Choroid plexus epithelial cell (primary cell): ENCODE data around the gene GSAP.

Experiments
- DNase-seq: peaks from one replicate; pipeline ENCODE4 v3.0.0-alpha.2; 2010; ENCODE audit warnings: low read depth
- H3K4me3 ChIP-seq: 2 replicates; pipeline ENCODE4 v1.5.1; 2011; ENCODE audit warnings: low read depth, mild to moderate bottlenecking, control low read depth, low read length, moderate library complexity
- TF ChIP-seq, protein P1 (sequence below): conservative IDR thresholded peaks from 2 replicates; pipeline ENCODE4 v1.5.1; 2011; ENCODE audit warnings: low read depth, mild to moderate bottlenecking, control low read depth, inconsistent platforms, low read length, moderate library complexity

GSAP gene

DNA sequence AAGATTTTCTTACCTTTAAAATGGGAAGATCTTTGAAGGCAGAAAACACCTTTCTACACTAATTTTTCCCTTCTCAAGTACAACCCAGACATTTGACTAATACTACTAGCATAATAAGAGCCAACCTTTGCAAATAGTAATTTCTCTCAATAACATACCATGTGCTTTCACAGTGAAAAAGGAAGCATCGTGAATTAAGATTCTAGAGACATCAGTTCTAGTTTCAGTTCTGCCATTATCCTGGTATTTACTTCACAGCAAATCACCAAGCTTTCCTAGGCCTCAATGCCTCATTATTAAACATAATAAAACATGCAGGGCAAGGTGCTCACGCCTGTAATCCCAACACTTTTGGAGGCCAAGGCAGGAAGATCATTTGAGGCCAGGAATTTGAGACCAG is 24.9 kb downstream of the GSAP start:
- DNase-seq = no peak
- TF ChIP-seq, protein P1, sequence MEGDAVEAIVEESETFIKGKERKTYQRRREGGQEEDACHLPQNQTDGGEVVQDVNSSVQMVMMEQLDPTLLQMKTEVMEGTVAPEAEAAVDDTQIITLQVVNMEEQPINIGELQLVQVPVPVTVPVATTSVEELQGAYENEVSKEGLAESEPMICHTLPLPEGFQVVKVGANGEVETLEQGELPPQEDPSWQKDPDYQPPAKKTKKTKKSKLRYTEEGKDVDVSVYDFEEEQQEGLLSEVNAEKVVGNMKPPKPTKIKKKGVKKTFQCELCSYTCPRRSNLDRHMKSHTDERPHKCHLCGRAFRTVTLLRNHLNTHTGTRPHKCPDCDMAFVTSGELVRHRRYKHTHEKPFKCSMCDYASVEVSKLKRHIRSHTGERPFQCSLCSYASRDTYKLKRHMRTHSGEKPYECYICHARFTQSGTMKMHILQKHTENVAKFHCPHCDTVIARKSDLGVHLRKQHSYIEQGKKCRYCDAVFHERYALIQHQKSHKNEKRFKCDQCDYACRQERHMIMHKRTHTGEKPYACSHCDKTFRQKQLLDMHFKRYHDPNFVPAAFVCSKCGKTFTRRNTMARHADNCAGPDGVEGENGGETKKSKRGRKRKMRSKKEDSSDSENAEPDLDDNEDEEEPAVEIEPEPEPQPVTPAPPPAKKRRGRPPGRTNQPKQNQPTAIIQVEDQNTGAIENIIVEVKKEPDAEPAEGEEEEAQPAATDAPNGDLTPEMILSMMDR = no peak

DNA sequence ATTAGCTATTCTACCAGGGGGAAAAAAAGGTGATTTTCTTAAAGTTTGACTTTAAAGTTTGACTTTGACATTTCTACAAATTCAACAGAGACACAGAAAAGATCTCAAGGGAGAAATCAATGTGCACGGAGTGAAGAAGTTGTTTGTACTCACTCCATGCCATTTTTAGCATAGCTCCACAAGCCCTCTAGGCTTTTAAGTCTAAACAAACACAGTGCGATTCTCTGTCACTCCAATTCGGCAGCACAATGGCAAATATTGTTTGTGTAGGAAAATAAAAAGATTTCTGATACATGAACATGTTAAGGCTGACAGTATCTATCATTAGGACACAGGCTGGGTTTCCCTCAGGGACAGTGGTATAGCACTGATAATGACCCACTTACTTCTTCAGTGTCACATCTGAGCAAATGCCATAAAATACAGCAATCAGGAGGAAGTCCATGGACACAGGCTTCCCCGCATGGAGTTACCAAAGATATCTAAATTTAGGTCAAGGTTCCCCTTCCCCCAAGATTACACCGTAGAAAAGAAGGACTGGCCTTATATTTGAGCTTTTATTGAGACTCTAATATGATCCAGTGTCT is 28.0 kb downstream of the GSAP start:
- TF ChIP-seq, protein P1 = no peak
- no peak for DNase-seq
- no peak overlapping the region for H3K4me3 ChIP-seq

More for the DNA sequence above, 24.9 kb downstream of the GSAP start:
- H3K4me3 ChIP-seq = no peak overlapping the region

DNA sequence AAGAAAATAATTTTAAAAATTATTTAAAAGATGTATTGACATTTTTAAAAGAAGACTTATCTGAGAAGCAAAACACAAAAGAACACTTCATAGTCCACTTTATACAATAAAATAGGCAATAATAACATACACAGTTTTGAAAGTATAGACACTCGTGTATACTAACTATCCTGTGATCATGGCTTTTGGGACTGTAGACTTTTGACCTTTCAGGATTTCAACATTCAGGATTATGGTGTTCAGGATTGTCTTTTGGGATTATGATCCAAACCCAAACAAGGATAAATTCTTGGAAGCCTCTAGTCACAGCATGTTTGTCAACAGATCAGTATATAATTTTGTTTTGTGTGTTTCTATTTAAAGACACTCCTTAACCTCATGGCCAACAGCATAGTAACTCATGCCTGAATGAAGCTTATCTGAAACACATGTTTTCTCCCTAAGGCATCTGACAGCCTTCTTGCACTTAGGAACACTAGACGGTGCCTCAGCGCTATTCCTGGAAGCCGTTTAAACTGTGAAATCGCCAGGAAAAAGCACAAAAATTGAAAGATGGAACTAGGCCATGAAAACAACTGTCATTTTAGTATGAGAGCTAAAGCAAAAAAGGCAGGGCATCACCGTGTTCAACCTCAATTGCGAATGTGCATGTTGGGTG is 29.9 kb downstream of the GSAP start:
- peak; percentile 28 for DNase-seq
- no peak overlapping the region for H3K4me3 ChIP-seq
- TF ChIP-seq, protein P1 = no peak

DNA sequence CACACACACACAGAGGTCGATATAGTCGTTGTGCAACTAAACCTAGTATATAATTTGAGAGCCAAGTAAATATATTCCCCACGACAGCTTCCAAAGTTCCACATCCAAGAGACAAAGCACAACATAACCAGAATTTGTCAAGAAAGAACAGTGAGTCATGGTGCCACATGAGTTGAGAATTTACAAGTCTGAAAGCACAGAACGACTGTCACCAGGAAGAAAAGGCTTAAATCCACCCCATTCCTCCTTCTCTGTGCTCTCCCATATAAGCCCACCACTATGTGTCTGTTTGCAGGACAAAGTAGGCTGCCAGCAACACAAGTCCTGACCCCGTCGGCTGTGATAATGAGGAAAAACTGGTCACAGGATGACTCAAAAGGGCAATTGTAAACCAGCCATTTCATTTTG is 32.8 kb downstream of the GSAP start:
- TF ChIP-seq, protein P1 = no peak
- H3K4me3 ChIP-seq = no peak overlapping the region
- peak; percentile 44 for DNase-seq

DNA sequence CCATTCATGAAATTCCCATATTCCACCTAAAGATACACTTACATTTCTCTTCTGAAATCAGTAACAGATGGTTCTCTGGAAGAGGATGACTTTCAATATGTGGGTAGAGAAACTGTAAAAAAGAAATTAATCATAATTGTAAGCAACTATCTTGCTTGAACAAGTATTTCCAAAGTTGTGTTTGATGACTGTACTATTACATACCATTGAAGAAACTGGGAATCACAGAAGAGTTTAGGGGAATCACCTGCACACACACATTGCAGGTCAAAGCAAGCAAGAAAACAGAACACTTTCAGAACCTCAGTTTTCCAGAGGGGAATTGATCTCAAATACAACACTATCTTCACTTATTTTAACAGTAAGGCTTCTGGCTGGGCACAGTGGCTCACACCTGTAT is 33.6 kb downstream of the GSAP start:
- no peak for DNase-seq
- TF ChIP-seq, protein P1 = no peak
- H3K4me3 ChIP-seq = no peak overlapping the region

DNA sequence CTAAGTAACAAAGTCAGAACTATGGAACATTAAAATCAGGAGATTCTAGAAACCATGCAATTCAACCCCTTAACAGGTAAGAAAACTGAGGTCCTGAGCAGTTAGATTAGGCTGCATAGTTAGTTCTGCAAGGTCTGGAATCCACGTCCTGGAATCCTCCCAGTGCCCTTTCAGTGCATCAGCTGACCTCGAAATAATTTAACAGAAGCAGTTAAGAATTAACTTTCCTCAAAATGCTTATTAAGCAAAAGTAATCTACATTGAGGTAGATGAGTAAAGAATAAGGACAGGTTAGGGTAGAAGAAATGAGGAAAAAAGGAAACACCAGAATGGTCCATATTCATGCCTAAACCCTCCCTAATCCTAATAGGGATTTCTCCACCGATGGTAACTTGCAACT is 37.6 kb downstream of the GSAP start:
- DNase-seq = no peak
- no peak overlapping the region for H3K4me3 ChIP-seq
- TF ChIP-seq, protein P1 = no peak

DNA sequence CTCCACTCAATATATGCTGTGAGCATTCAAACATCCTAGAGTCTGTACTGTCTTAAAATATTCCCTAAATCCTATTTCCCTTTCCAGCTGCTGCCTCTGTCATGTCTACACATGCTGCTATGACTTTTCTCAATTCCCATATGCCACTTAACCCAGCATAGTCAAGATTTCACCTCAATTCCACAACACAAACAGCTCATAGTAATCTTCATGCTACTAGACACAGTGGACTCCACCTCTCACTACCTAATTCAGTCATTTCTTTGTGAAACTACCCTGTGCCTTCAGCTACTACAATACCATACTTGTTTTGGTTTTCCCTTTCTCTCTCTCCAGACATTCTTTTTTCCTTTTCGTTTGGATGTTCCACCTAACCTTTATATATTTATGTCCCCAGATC is 45.5 kb downstream of the GSAP start:
- no peak overlapping the region for H3K4me3 ChIP-seq
- DNase-seq = no peak
- TF ChIP-seq, protein P1 = no peak
